LNCaP clone FGC (cell line): Measurements from ENCODE around the gene FAM47B.

ENCODE experiments used
- DNase-seq: peaks from one replicate; pipeline ENCODE4 v3.0.0-alpha.2; 2011; ENCODE audit warnings: low read depth
- H3K4me3 ChIP-seq: 2 replicates; pipeline ENCODE4 v1.5.1; 2011; ENCODE audit warnings: mild to moderate bottlenecking, low read depth, low read length, control low read depth
- CTCF ChIP-seq: IDR thresholded peaks from 2 replicates; pipeline ENCODE4 v1.5.1; 2012; ENCODE audit warnings: mild to moderate bottlenecking; ENCODE audit not compliant: control insufficient read depth, insufficient read depth; ENCODE audit errors: extremely low read depth

Gene FAM47B

GRCh38 chrX:34917146-34917545, 25.4 kb upstream of the FAM47B start:
- DNase-seq: no peak
- no peak for TF ChIP-seq CTCF
- H3K4me3 ChIP-seq: no peak overlapping the region

- no peak for DNase-seq
- H3K4me3 ChIP-seq: no peak overlapping the region
- TF ChIP-seq CTCF: no peak
Measured at GRCh38 chrX:34918091-34918736, 24.4 kb upstream of the FAM47B start.

GRCh38 chrX:34918856-34919255, 23.7 kb upstream of the FAM47B start:
- peak; percentile 22 for DNase-seq
- peak; percentile 53 for TF ChIP-seq CTCF
- no peak overlapping the region for H3K4me3 ChIP-seq

GRCh38 chrX:34927866-34928265, 14.7 kb upstream of the FAM47B start:
- no peak overlapping the region for H3K4me3 ChIP-seq
- DNase-seq: no peak
- no peak for TF ChIP-seq CTCF

- no peak overlapping the region for H3K4me3 ChIP-seq
- no peak for TF ChIP-seq CTCF
- no peak for DNase-seq
Measured at GRCh38 chrX:34943235-34943634, 639 bp downstream of the FAM47B start.

GRCh38 chrX:34956916-34957315, 14.3 kb downstream of the FAM47B start:
- no peak for DNase-seq
- no peak overlapping the region for H3K4me3 ChIP-seq
- no peak for TF ChIP-seq CTCF

- H3K4me3 ChIP-seq: no peak overlapping the region
- DNase-seq: no peak
- no peak for TF ChIP-seq CTCF
Measured at GRCh38 chrX:34961662-34962061, 19.1 kb downstream of the FAM47B start.
